AG04450 (cell line): ENCODE measurements around the gene MORN1. TPM values are rescaled to one million over a fixed set of nuclear protein-coding genes. Genes with fewer than 3 reads are reported as not detected.
A peak's percentile ranks its signal among the peaks of the same experiment; 100 is the strongest.

Experiments used
- CTCF ChIA-PET: fragments of 300-600, 350-600 bp; formaldehyde crosslinking; extraction: SDS; loops from one replicate; lab custom pipeline; 2022; ENCODE audit warnings: antibody characterized with exemption, inconsistent platforms; lab: Charles Lee
- POLR2A ChIA-PET: fragments of 350-600 bp; formaldehyde crosslinking; extraction: SDS; loops from one replicate; lab custom pipeline; 2021; ENCODE audit warnings: antibody characterized with exemption, inconsistent platforms; lab: Yijun Ruan, JAX
- DNase-seq: peaks from one replicate; pipeline ENCODE4 v3.0.0-alpha.2; 2011; ENCODE audit warnings: low read depth, low spot score
- H3K27ac ChIP-seq: one replicate; pipeline ENCODE4 v1.5.1; 2012; ENCODE audit warnings: low read depth, low read length, control low read depth
- H3K27me3 ChIP-seq: one replicate; pipeline ENCODE4 v1.6.0; 2012; ENCODE audit warnings: low read length; ENCODE audit not compliant: control insufficient read depth, insufficient read depth
- H3K4me3 ChIP-seq: 2 replicates; pipeline ENCODE4 v1.5.1; 2011; ENCODE audit warnings: mild to moderate bottlenecking, low read depth, low read length, control low read depth
- H3K9me3 ChIP-seq: 2 replicates; pipeline ENCODE4 v1.5.1; 2012; ENCODE audit warnings: low read length; ENCODE audit not compliant: control insufficient read depth, insufficient read depth
- polyA plus RNA-seq: library from polyadenylated mRNA; depleted of rRNA; stranded (reverse); fragments of >200 nt; gene quantifications from 2 replicates; pipeline ENCODE4 v1.2.3, GENCODE V29; 2011
- TF ChIP-seq, protein P1 (sequence below): IDR thresholded peaks from 2 replicates; pipeline ENCODE4 v1.5.1; 2011; ENCODE audit warnings: low read depth, low read length, control low read depth, inconsistent platforms

MORN1 gene
- polyA plus RNA-seq, 1 experiment = 3.6 TPM

DNA sequence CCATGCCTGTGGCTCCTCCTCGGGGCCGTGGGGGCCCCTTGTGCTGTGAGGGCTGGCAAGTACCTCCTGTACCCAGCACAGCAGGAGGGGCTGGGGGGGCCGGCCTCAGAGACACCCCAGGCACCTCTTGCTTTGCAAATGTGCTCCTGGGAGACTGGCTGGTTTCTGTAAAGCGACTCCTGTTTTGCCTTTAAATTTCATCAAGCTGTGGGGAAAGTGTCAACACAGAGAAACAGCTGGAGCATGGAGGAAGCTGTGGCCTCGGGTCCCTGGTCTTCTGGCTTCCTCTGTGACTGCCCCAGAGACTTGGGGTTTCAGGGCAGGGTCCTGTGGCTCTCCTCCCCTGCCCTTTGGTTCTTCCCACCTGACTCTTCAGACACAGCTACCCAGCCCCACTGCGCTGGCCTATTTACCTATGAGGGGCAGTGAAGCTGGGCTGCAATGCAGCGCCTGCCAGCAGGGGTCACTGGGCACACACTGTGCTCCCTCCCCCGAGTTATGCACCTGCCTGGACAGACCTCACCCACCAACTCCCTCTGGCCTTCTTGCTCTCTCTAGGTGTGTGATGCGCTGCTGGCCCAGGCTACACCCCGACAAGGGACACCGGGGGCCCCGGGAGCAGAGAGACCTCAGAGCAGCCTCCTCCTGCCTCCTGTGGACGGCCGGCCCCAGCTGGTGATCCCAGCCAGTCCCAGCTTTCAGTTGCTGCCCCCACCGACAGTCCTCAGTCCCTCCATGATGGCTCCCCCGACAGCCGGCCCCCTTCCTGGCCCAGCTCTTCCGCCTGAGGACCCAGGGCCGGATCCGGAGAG, 38.6 kb upstream of the MORN1 start:
- POLR2A ChIA-PET = no interaction called here
- Histone ChIP-seq H3K27me3 (peaks cover 44% of the 10 kb centered on the region), H3K9me3 (peaks cover 21% of the 10 kb centered on the region), H3K4me3 (no peak overlapping the region), H3K27ac (no peak overlapping the region)
- no peak for DNase-seq
- CTCF ChIA-PET = no interaction called here
- TF ChIP-seq, protein P1, sequence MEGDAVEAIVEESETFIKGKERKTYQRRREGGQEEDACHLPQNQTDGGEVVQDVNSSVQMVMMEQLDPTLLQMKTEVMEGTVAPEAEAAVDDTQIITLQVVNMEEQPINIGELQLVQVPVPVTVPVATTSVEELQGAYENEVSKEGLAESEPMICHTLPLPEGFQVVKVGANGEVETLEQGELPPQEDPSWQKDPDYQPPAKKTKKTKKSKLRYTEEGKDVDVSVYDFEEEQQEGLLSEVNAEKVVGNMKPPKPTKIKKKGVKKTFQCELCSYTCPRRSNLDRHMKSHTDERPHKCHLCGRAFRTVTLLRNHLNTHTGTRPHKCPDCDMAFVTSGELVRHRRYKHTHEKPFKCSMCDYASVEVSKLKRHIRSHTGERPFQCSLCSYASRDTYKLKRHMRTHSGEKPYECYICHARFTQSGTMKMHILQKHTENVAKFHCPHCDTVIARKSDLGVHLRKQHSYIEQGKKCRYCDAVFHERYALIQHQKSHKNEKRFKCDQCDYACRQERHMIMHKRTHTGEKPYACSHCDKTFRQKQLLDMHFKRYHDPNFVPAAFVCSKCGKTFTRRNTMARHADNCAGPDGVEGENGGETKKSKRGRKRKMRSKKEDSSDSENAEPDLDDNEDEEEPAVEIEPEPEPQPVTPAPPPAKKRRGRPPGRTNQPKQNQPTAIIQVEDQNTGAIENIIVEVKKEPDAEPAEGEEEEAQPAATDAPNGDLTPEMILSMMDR = peak; percentile 33

DNA sequence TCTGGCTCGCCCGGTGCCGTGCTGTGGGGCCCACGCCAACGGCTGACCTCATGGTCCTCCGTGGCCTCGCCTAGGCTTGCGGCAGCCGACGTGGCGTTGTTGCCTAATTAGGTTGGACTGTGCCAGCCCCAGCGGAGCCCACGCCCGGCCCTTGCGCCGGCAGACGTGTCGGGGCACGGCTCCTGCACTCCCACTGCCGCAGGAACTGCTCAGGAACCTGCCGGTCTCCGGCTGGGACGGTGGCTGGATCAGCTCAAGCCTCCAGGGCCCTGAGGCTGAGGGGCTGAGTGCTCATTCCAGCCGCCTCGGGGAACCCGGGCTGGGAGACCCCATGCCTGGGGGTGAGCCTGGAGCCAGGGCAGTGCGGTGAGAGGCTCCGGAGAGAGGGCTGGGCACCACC, 37.1 kb upstream of the MORN1 start:
- H3K4me3 ChIP-seq = no peak overlapping the region
- peaks cover 22% of the 10 kb centered on the region for H3K9me3 ChIP-seq
- no peak overlapping the region for H3K27ac ChIP-seq
- ChIA-PET CTCF (no interaction called here), POLR2A (no interaction called here)
- H3K27me3 ChIP-seq = peaks cover 29% of the 10 kb centered on the region
- TF ChIP-seq, protein P1 = no peak
- DNase-seq = no peak

DNA sequence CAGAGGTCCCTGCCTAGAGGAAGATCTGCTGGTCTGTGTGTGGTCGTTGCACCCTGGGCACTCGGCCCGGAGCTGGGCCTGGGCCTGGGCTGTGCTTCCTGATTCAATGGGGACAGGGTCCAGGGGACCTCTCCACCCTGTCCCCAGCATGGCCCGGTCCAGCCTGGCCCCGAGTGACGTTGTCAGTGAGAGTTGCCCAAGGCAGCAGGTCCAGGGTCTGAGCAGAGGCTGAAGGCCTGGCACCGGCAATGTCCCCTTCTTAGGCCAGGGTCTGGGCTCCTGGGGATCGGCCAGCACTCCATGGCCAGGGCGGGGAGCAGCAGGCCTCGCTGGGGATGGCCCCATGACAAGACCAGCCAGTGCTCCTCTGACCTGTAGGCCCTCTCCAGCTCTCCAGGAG, 36.6 kb upstream of the MORN1 start:
- Histone ChIP-seq H3K4me3 (no peak overlapping the region), H3K27ac (no peak overlapping the region), H3K9me3 (peaks cover 26% of the 10 kb centered on the region), H3K27me3 (peaks cover 25% of the 10 kb centered on the region)
- TF ChIP-seq, protein P1 = no peak
- ChIA-PET CTCF (no interaction called here), POLR2A (no interaction called here)
- DNase-seq = no peak

DNA sequence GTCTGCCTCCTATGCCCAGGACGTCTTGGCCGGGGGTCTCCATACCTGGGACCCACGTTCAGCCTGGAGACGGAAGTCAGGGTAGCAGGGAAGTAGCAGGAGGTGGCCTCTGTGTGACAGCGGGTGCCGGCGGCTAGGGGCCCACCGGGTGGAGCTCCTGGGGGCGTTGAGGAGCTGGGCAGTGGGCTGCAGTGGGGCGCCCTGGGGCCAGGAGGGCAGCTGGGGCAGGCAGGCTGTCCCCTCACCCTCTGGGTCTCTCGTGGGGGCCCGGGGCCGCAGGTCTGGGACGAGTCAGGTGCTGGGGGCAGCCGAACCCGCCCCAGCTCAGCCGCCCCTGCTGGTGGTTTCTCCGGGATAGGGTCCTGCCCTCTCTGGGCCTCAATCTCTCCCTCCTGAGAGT, 35.7 kb upstream of the MORN1 start:
- Histone ChIP-seq H3K27me3 (peaks cover 19% of the 10 kb centered on the region), H3K27ac (no peak overlapping the region), H3K9me3 (peaks cover 26% of the 10 kb centered on the region), H3K4me3 (no peak overlapping the region)
- TF ChIP-seq, protein P1 = no peak
- ChIA-PET CTCF (no interaction called here), POLR2A (no interaction called here)
- DNase-seq = no peak

DNA sequence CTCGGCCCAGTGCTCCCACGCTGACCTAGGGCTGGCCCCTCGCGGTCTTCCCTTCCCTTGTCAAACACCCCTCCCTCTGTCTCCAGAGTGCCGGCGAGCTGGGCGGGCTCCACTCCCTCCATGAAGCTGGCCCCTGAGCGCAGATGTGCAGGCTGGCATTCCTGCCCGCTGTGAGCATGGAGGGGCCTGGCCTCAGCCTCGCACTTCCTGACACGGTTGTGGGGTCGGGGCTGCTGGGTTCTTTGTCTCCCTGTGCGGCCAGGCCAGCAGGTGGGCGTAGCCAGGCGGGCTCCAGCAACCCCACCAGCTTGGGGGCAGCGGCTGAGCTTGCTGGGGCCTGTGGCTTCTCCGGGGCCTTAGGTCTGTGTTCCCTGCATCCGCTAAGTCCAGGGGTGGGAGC, 35.2 kb upstream of the MORN1 start:
- TF ChIP-seq, protein P1 = no peak
- ChIA-PET POLR2A (no interaction called here), CTCF (no interaction called here)
- Histone ChIP-seq H3K9me3 (peaks cover 26% of the 10 kb centered on the region), H3K27ac (no peak overlapping the region), H3K27me3 (peaks cover 14% of the 10 kb centered on the region), H3K4me3 (no peak overlapping the region)
- DNase-seq = no peak
